ENCODE data around the gene GSDME. TPM values are rescaled to one million over a fixed set of nuclear protein-coding genes. Genes with fewer than 3 reads are reported as not detected.

The GSDME gene
- total RNA-seq, 1 donor from 2014 or later: 27.7 TPM

- H4K20me1 ChIP-seq (ENCODE audit: insufficient read depth, low read length): no peaks in the 10 kb centered on the region
- H3K36me3 ChIP-seq (ENCODE audit: insufficient read depth, low read length): no peaks in the 10 kb centered on the region
- no peaks in the 10 kb centered on the region for H3K4me1 Mint-ChIP-seq (ENCODE audit: low read depth, unreplicated experiment)
- H2AFZ ChIP-seq (ENCODE audit: low read depth, low read length): no peak overlapping the region
- no peak overlapping the region for H3K27ac ChIP-seq (ENCODE audit: low read depth, low read length)
- H3K9me3 ChIP-seq (ENCODE audit: insufficient read depth, low read depth, low read length): no peaks in the 10 kb centered on the region
- peaks cover 34% of the 10 kb centered on the region for H3K36me3 Mint-ChIP-seq (ENCODE audit: low read depth, unreplicated experiment)
- no peak overlapping the region for H3K4me2 ChIP-seq (ENCODE audit: low read length)
- no peak overlapping the region for H3K4me3 Mint-ChIP-seq (ENCODE audit: unreplicated experiment)
- H3K4me3 ChIP-seq (ENCODE audit: insufficient read depth, low read depth, low read length): no peak overlapping the region
- no peaks in the 10 kb centered on the region for H3K79me2 ChIP-seq (ENCODE audit: insufficient read depth, low read length)
- no peak overlapping the region for H3K9ac ChIP-seq (ENCODE audit: low read length)
- no peak for TF ChIP-seq EZH2 (IDR thresholded peaks at IDR 0.05; ENCODE audit: insufficient read depth, low read length)
- no peak for TF ChIP-seq CTCF (IDR thresholded peaks at IDR 0.05; ENCODE audit: insufficient read depth, low read depth, low read length)
- no peak overlapping the region for H3K27ac Mint-ChIP-seq (ENCODE audit: unreplicated experiment)
- DNase-seq (ENCODE audit: low read depth): no peak
- no peak for FAIRE-seq
- H3K9me3 Mint-ChIP-seq (ENCODE audit: unreplicated experiment): no peaks in the 10 kb centered on the region
- no peaks in the 10 kb centered on the region for H3K4me1 ChIP-seq (ENCODE audit: insufficient read depth, low read length)
- H3K27me3 Mint-ChIP-seq (ENCODE audit: low read depth, unreplicated experiment): no peaks in the 10 kb centered on the region
- no peaks in the 10 kb centered on the region for H3K27me3 ChIP-seq (ENCODE audit: insufficient read depth, low read length)
Measured at GRCh38 chr7:24709585-24710360, 47.5 kb downstream of the GSDME start.

DNA sequence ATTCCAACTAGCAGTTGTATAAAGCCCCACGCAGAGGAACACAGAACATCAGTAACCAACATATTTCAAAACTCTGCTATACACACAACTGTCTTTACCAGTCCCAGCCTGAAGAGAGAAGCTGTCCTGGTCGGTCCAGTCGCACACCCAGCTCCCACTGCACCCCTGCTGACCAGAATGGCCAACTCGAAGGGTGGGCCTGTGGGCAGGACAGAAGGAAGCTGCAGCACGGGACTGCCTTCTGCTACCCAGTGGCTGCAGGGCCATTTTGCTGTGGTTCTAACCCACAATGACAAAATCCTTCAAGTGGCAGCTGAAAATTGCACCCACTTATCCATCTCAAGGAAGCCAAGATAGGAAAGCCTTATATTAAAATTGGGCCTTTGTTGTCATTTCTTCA is 48.2 kb downstream of the GSDME start:
- Histone ChIP-seq H3K4me2 (ENCODE audit: low read length) (no peak overlapping the region), H3K27me3 (ENCODE audit: insufficient read depth, low read length) (no peaks in the 10 kb centered on the region), H3K27ac (ENCODE audit: low read depth, low read length) (no peak overlapping the region), H3K9ac (ENCODE audit: low read length) (no peak overlapping the region), H2AFZ (ENCODE audit: low read depth, low read length) (no peak overlapping the region), H3K9me3 (ENCODE audit: insufficient read depth, low read depth, low read length) (no peaks in the 10 kb centered on the region), H3K79me2 (ENCODE audit: insufficient read depth, low read length) (no peaks in the 10 kb centered on the region), H3K36me3 (ENCODE audit: insufficient read depth, low read length) (no peaks in the 10 kb centered on the region), H4K20me1 (ENCODE audit: insufficient read depth, low read length) (no peaks in the 10 kb centered on the region), H3K4me1 (ENCODE audit: insufficient read depth, low read length) (no peaks in the 10 kb centered on the region), H3K4me3 (ENCODE audit: insufficient read depth, low read depth, low read length) (no peak overlapping the region)
- Mint-ChIP-seq H3K4me3 (ENCODE audit: unreplicated experiment) (no peak overlapping the region), H3K27ac (ENCODE audit: unreplicated experiment) (no peak overlapping the region), H3K36me3 (ENCODE audit: low read depth, unreplicated experiment) (peaks cover 29% of the 10 kb centered on the region), H3K4me1 (ENCODE audit: low read depth, unreplicated experiment) (no peaks in the 10 kb centered on the region), H3K9me3 (ENCODE audit: unreplicated experiment) (no peaks in the 10 kb centered on the region), H3K27me3 (ENCODE audit: low read depth, unreplicated experiment) (no peaks in the 10 kb centered on the region)
- no peak for DNase-seq (ENCODE audit: low read depth)
- TF ChIP-seq CTCF (IDR thresholded peaks at IDR 0.05; ENCODE audit: insufficient read depth, low read depth, low read length) (no peak), EZH2 (IDR thresholded peaks at IDR 0.05; ENCODE audit: insufficient read depth, low read length) (no peak)
- FAIRE-seq: no peak

- Histone ChIP-seq H4K20me1 (ENCODE audit: insufficient read depth, low read length) (no peaks in the 10 kb centered on the region), H3K36me3 (ENCODE audit: insufficient read depth, low read length) (no peaks in the 10 kb centered on the region), H3K4me3 (ENCODE audit: insufficient read depth, low read depth, low read length) (no peak overlapping the region), H3K9ac (ENCODE audit: low read length) (no peak overlapping the region), H3K79me2 (ENCODE audit: insufficient read depth, low read length) (no peaks in the 10 kb centered on the region), H3K27me3 (ENCODE audit: insufficient read depth, low read length) (no peaks in the 10 kb centered on the region), H3K27ac (ENCODE audit: low read depth, low read length) (no peak overlapping the region), H3K9me3 (ENCODE audit: insufficient read depth, low read depth, low read length) (no peaks in the 10 kb centered on the region), H2AFZ (ENCODE audit: low read depth, low read length) (no peak overlapping the region), H3K4me2 (ENCODE audit: low read length) (no peak overlapping the region), H3K4me1 (ENCODE audit: insufficient read depth, low read length) (peaks cover 5% of the 10 kb centered on the region)
- FAIRE-seq (no peak), DNase-seq (ENCODE audit: low read depth) (peak; percentile 33)
- Mint-ChIP-seq H3K4me1 (ENCODE audit: low read depth, unreplicated experiment) (peaks cover 3% of the 10 kb centered on the region), H3K27me3 (ENCODE audit: low read depth, unreplicated experiment) (no peaks in the 10 kb centered on the region), H3K9me3 (ENCODE audit: unreplicated experiment) (no peaks in the 10 kb centered on the region), H3K4me3 (ENCODE audit: unreplicated experiment) (no peak overlapping the region), H3K36me3 (ENCODE audit: low read depth, unreplicated experiment) (peaks cover 24% of the 10 kb centered on the region), H3K27ac (ENCODE audit: unreplicated experiment) (no peak overlapping the region)
- no peak for TF ChIP-seq EZH2 (IDR thresholded peaks at IDR 0.05; ENCODE audit: insufficient read depth, low read length)
Measured at GRCh38 chr7:24707988-24708615, 49.2 kb downstream of the GSDME start.

Measured in astrocyte (in vitro differentiated cells and primary cell).